ENCODE measurements around the gene SLC4A4.

Gene SLC4A4

GRCh38 chr4:71609651-71610050 lies 270.8 kb downstream of the SLC4A4 start:
- H3K4me3 ChIP-seq (ENCODE audit: low read length), result no peak overlapping the region
- DNase-seq (ENCODE audit: low read depth), result no peak
- no peak for TF ChIP-seq CTCF (IDR thresholded peaks at IDR 0.05; ENCODE audit: insufficient read depth, low read depth, low read length, missing control alignments)

- DNase-seq (ENCODE audit: low read depth), result peak; percentile 34
- H3K4me3 ChIP-seq (ENCODE audit: low read length), result no peak overlapping the region
- no peak for TF ChIP-seq CTCF (IDR thresholded peaks at IDR 0.05; ENCODE audit: insufficient read depth, low read depth, low read length, missing control alignments)
Observed at GRCh38 chr4:71614621-71615020, 275.8 kb downstream of the SLC4A4 start.

GRCh38 chr4:71616168-71616811 lies 277.5 kb downstream of the SLC4A4 start:
- no peak overlapping the region for H3K4me3 ChIP-seq (ENCODE audit: low read length)
- TF ChIP-seq CTCF (IDR thresholded peaks at IDR 0.05; ENCODE audit: insufficient read depth, low read depth, low read length, missing control alignments), result no peak
- DNase-seq (ENCODE audit: low read depth), result no peak
